GM04504 (cell line): ENCODE data around the gene KCNJ11.

Source experiments
- DNase-seq: peaks from one replicate; pipeline ENCODE4 v3.0.0-alpha.2; 2012; ENCODE audit warnings: low read depth

KCNJ11 gene

GRCh38 chr11:17353821-17354600, 34.4 kb downstream of the KCNJ11 start:
- DNase-seq, result no peak

GRCh38 chr11:17352950-17353820, 35.3 kb downstream of the KCNJ11 start:
- peak; percentile 28 for DNase-seq

- DNase-seq, result peak; percentile 22
These were observed 36.8 kb downstream of the KCNJ11 start, which contains the start of gene NCR3LG1 for GRCh38 chr11:17351510-17352176. Gene NCR3LG1 (plus strand): TSS chr11:17351800. CDS start chr11:17351970, 170 bp downstream.

- DNase-seq, result no peak
These were observed 37.3 kb downstream of the KCNJ11 start for GRCh38 chr11:17351172-17351509.

GRCh38 chr11:17350455-17351171, 37.8 kb downstream of the KCNJ11 start:
- DNase-seq, result no peak

GRCh38 chr11:17347676-17348075, 40.8 kb downstream of the KCNJ11 start:
- no peak for DNase-seq

GRCh38 chr11:17343907-17344306, 44.6 kb downstream of the KCNJ11 start:
- peak; percentile 61 for DNase-seq

- no peak for DNase-seq
These were observed 45.2 kb downstream of the KCNJ11 start for GRCh38 chr11:17343257-17343656.
